Keratinocyte (primary cell): ENCODE data around the gene KSR2. TPM values are rescaled to one million over a fixed set of nuclear protein-coding genes. Genes with fewer than 3 reads are reported as not detected.

ENCODE experiments used
- DNase-seq: peaks from one replicate; pipeline ENCODE4 v3.0.0-alpha.2; 2011; ENCODE audit warnings: low read depth, missing footprints, low spot score
- FAIRE-seq: peaks from 2 replicates; lab custom pipeline; 2011; peaks lifted over from hg19 to GRCh38; lab: Jason Lieb, UNC
- H2AFZ ChIP-seq: 2 replicates; pipeline ENCODE4 v1.6.0; 2012; ENCODE audit warnings: low read length, control low read depth, inconsistent platforms; ENCODE audit not compliant: control insufficient read depth
- H3K27ac ChIP-seq: 2 replicates; pipeline ENCODE4 v1.5.1; 2011; ENCODE audit warnings: low read length; ENCODE audit not compliant: control insufficient read depth, insufficient read depth
- H3K27me3 ChIP-seq: 3 replicates; pipeline ENCODE4 v1.6.0; 2011; ENCODE audit warnings: low read length; ENCODE audit not compliant: control insufficient read depth, insufficient read depth; ENCODE audit errors: extremely low read depth
- H3K36me3 ChIP-seq, 2 experiments: 2 replicates in 1 of 2; 3 replicates in 1 of 2; pipeline ENCODE4 v1.5.1; 2011; ENCODE audit warnings: low read length in 2 of 2, mild to moderate bottlenecking in 1 of 2; ENCODE audit not compliant: control insufficient read depth in 2 of 2, insufficient read depth in 2 of 2; ENCODE audit errors: extremely low read depth in 1 of 2
- H3K4me1 ChIP-seq: 3 replicates; pipeline ENCODE4 v1.5.1; 2011; ENCODE audit warnings: low read length; ENCODE audit not compliant: control insufficient read depth, insufficient read depth; ENCODE audit errors: extremely low read depth
- H3K4me2 ChIP-seq: 3 replicates; pipeline ENCODE4 v1.6.0; 2011; ENCODE audit warnings: low read depth, low read length; ENCODE audit not compliant: control insufficient read depth, insufficient read depth; ENCODE audit errors: extremely low read depth
- H3K4me3 ChIP-seq, 3 experiments: fragments of 200-600 bp in 1 of 3; sonication (generic) in 1 of 3; 2 replicates in 2 of 3; 3 replicates in 1 of 3; pipeline ENCODE4 v1.5.1; 2011 to 2016; ENCODE audit warnings: low read length in 3 of 3, mild to moderate bottlenecking in 3 of 3, control low read depth in 2 of 3, inconsistent platforms in 1 of 3, low read depth in 1 of 3, mixed read lengths in 1 of 3, mixed run types in 1 of 3, moderate library complexity in 1 of 3; ENCODE audit not compliant: control insufficient read depth in 2 of 3, insufficient read depth in 2 of 3; ENCODE audit errors: extremely low read depth in 1 of 3
- H3K79me2 ChIP-seq: 2 replicates; pipeline ENCODE4 v1.6.0; 2012; ENCODE audit warnings: low read length; ENCODE audit not compliant: control insufficient read depth, insufficient read depth
- H3K9ac ChIP-seq: 3 replicates; pipeline ENCODE4 v1.6.0; 2011; ENCODE audit warnings: low read length; ENCODE audit not compliant: control insufficient read depth, insufficient read depth; ENCODE audit errors: extremely low read depth
- H3K9me1 ChIP-seq: 3 replicates; pipeline ENCODE4 v1.6.0; 2011; ENCODE audit warnings: low read length; ENCODE audit not compliant: control insufficient read depth, insufficient read depth; ENCODE audit errors: extremely low read depth
- H3K9me3 ChIP-seq: 2 replicates; pipeline ENCODE4 v1.5.1; 2012; ENCODE audit warnings: low read depth, low read length; ENCODE audit not compliant: control insufficient read depth
- H4K20me1 ChIP-seq: 3 replicates; pipeline ENCODE4 v1.6.0; 2011; ENCODE audit warnings: low read length; ENCODE audit not compliant: control insufficient read depth, insufficient read depth; ENCODE audit errors: extremely low read depth
- EZH2 ChIP-seq: IDR thresholded peaks from one replicate; pipeline ENCODE4 v1.6.1; 2012; ENCODE audit warnings: inconsistent platforms, mild to moderate bottlenecking, low read length, moderate library complexity
- dilution Hi-C: fragments of 300-500 bp; cut with MboI; formaldehyde crosslinking; loops from one replicate; pipeline ENCODE4 v1.7.0; 2020; ENCODE audit warnings: low sequenced_read_pairs; ENCODE audit not compliant: extremely low pct_ligation_motif_present
- polyA plus RNA-seq, 5 experiments: library from polyadenylated mRNA; depleted of rRNA in 3 of 5; stranded (reverse) in 3 of 5; stranded (forward) in 1 of 5; unstranded in 1 of 5; fragments of >200 nt; gene quantifications; 1 replicate in 1 of 5; 2 replicates in 3 of 5; 3 replicates in 1 of 5; pipeline versions ENCODE4 v1.2.1 to v1.2.3, GENCODE V29; 2011 to 2012; ENCODE audit warnings: missing spikeins in 2 of 5, low read depth in 1 of 5, low replicate concordance in 1 of 5
- TF ChIP-seq, protein P1 (sequence below), 3 experiments: IDR thresholded peaks in 1 of 3; conservative IDR thresholded peaks in 1 of 3; optimal IDR thresholded peaks in 1 of 3; 2 replicates in 2 of 3; 3 replicates in 1 of 3; pipeline versions ENCODE3 to v1.5.1; 2011; ENCODE audit warnings: low read length in 3 of 3, mild to moderate bottlenecking in 3 of 3, moderate library complexity in 2 of 3, control low read depth in 1 of 3, inconsistent platforms in 1 of 3; ENCODE audit not compliant: insufficient read depth in 2 of 3; ENCODE audit errors: extremely low read depth in 1 of 3

KSR2 gene
- polyA plus RNA-seq, 1 donor (not counting 4 experiments of a cell fraction or from before 2014, with no cell fraction given): 0.01 TPM

DNA sequence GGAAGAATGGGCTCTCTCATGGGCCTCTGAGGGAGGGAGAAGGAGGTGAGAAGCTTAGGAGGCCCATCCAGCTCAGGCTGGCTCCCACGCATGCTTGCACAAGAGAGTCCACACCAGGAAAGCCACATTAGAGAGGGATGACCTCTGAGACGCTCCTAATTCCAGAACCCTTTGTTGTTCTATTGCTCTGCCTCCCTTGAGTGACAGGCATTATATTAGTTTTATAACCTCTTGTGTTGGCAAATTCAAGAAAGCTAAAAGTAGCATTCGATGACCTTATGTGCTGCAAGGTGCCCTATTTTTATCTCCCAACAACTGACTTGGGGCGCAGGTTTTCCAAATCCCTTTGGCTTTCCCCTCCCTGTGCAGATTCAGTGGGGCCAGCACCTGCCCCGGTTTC lies 190.1 kb downstream of the KSR2 start:
- Histone ChIP-seq H3K4me2 (no peak overlapping the region), H3K36me3 (no peaks in the 10 kb centered on the region), H3K4me3 (no peak overlapping the region), H2AFZ (no peak overlapping the region), H3K9ac (no peak overlapping the region), H3K27ac (no peak overlapping the region), H3K9me1 (no peaks in the 10 kb centered on the region), H3K4me1 (no peaks in the 10 kb centered on the region), H3K79me2 (no peaks in the 10 kb centered on the region), H3K9me3 (no peaks in the 10 kb centered on the region), H4K20me1 (no peaks in the 10 kb centered on the region), H3K27me3 (no peaks in the 10 kb centered on the region)
- dilution Hi-C loops: no loop called here
- no peak for TF ChIP-seq EZH2
- TF ChIP-seq, protein P1, sequence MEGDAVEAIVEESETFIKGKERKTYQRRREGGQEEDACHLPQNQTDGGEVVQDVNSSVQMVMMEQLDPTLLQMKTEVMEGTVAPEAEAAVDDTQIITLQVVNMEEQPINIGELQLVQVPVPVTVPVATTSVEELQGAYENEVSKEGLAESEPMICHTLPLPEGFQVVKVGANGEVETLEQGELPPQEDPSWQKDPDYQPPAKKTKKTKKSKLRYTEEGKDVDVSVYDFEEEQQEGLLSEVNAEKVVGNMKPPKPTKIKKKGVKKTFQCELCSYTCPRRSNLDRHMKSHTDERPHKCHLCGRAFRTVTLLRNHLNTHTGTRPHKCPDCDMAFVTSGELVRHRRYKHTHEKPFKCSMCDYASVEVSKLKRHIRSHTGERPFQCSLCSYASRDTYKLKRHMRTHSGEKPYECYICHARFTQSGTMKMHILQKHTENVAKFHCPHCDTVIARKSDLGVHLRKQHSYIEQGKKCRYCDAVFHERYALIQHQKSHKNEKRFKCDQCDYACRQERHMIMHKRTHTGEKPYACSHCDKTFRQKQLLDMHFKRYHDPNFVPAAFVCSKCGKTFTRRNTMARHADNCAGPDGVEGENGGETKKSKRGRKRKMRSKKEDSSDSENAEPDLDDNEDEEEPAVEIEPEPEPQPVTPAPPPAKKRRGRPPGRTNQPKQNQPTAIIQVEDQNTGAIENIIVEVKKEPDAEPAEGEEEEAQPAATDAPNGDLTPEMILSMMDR (optimal IDR thresholded peaks at IDR 0.05 in 1 of 3, IDR thresholded peaks at IDR 0.05 in 1 of 3, conservative IDR thresholded peaks at IDR 0.05 in 1 of 3; ENCODE audit: extremely low read depth in 1 of 3, insufficient read depth in 2 of 3, low read length in 3 of 3): no peak
- DNase-seq: no peak
- no peak for FAIRE-seq

DNA sequence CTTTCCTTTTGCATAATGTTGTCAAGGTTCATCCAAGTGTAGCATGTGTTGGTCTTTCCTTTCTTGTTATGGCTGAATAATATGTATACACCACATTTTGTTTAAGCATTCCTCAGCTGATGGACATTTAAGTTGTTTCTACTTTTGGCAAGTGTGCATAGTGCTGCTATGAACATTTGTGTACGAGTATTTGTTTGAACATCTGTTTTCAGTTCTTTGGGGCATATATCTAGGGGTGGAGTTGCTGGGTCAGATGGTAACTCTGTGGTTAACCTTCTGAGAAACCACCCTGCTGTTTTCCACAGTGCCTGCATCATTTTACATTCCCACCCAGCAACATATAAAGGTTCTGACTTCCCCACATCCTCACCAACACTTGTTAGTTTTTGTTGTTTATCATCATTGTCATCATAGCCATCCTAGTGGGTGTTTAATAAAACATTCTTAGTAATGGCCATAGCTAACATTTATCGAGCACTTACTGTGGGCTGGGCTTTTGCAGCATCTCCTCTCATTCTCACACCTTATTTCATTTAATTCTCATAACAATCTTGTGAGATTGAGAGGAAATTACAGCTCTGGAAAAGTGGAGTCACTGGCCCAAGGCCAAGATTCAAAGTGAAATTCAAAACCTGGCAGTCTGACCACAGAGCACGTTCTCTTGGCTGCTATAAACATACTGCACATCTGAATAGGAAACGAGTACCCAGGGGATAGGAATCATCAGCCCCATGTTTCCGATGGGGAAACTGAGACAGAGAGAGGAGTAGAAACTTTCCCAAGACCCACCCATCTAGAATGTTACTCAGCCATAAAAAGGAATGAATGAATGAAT lies 193.6 kb downstream of the KSR2 start:
- Histone ChIP-seq H3K9me1 (no peaks in the 10 kb centered on the region), H3K4me3 (no peak overlapping the region), H3K27me3 (no peaks in the 10 kb centered on the region), H3K9ac (no peak overlapping the region), H3K9me3 (no peaks in the 10 kb centered on the region), H3K27ac (no peak overlapping the region), H3K4me1 (no peaks in the 10 kb centered on the region), H2AFZ (no peak overlapping the region), H4K20me1 (no peaks in the 10 kb centered on the region), H3K36me3 (no peaks in the 10 kb centered on the region), H3K4me2 (no peak overlapping the region), H3K79me2 (no peaks in the 10 kb centered on the region)
- TF ChIP-seq, protein P1 (optimal IDR thresholded peaks at IDR 0.05 in 1 of 3, IDR thresholded peaks at IDR 0.05 in 1 of 3, conservative IDR thresholded peaks at IDR 0.05 in 1 of 3; ENCODE audit: extremely low read depth in 1 of 3, insufficient read depth in 2 of 3, low read length in 3 of 3): no peak
- TF ChIP-seq EZH2: no peak
- no peak for DNase-seq
- FAIRE-seq: no peak
- dilution Hi-C loops: no loop called here
